Measurements from ENCODE around the gene TCF4.

DNA sequence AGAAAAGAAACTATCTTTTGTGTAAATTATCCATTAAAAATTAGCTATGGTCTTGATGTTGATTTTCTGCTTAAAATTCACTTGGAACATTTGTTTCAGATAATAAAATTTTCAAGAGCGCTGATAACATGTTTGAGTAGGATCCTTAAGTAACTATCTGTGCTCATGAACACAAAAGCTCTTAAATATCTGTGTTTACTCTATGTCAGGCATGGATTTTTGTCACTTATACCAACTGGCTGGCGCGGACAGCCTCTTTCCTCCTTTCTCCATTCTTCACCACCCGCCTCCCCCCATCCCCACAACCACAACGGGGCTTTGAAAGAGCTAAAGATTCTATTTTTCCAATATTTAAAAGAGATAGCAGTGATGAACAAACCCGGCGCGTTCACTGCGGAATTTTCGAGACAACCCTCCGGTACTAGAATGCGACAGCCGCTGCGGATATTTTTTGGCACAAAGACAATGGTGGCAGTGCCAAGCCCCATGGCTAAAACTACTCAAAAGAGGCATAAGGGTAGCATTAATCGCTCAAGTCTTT is 181.5 kb downstream of the TCF4 start:
- TF ChIP-seq, protein P1, sequence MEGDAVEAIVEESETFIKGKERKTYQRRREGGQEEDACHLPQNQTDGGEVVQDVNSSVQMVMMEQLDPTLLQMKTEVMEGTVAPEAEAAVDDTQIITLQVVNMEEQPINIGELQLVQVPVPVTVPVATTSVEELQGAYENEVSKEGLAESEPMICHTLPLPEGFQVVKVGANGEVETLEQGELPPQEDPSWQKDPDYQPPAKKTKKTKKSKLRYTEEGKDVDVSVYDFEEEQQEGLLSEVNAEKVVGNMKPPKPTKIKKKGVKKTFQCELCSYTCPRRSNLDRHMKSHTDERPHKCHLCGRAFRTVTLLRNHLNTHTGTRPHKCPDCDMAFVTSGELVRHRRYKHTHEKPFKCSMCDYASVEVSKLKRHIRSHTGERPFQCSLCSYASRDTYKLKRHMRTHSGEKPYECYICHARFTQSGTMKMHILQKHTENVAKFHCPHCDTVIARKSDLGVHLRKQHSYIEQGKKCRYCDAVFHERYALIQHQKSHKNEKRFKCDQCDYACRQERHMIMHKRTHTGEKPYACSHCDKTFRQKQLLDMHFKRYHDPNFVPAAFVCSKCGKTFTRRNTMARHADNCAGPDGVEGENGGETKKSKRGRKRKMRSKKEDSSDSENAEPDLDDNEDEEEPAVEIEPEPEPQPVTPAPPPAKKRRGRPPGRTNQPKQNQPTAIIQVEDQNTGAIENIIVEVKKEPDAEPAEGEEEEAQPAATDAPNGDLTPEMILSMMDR (IDR thresholded peaks at IDR 0.05) = no peak
- no peak for TF ChIP-seq POLR2A (IDR thresholded peaks at IDR 0.05)
